T follicular helper cell (primary cell): ENCODE measurements around the gene STK38L.

Experiments used
- DNase-seq: peaks from one replicate; pipeline ENCODE4 v3.0.0-alpha.2; 2020; ENCODE audit warnings: low read depth

Gene STK38L

GRCh38 chr12:27277846-27278260 is 33.8 kb downstream of the STK38L start:
- no peak for DNase-seq

GRCh38 chr12:27279826-27280225 is 35.7 kb downstream of the STK38L start:
- no peak for DNase-seq

- no peak for DNase-seq
Observed at GRCh38 chr12:27280412-27280811, 36.3 kb downstream of the STK38L start.

- DNase-seq: no peak
Observed at GRCh38 chr12:27282754-27283153, 38.7 kb downstream of the STK38L start.

GRCh38 chr12:27284021-27284420 is 39.9 kb downstream of the STK38L start:
- no peak for DNase-seq

GRCh38 chr12:27284751-27285150 is 40.7 kb downstream of the STK38L start:
- no peak for DNase-seq

GRCh38 chr12:27285403-27285802 is 41.3 kb downstream of the STK38L start:
- no peak for DNase-seq

GRCh38 chr12:27289414-27289813 is 45.3 kb downstream of the STK38L start:
- DNase-seq: no peak

GRCh38 chr12:27290501-27291168 is 46.5 kb downstream of the STK38L start:
- no peak for DNase-seq

GRCh38 chr12:27291862-27292261 is 47.8 kb downstream of the STK38L start:
- no peak for DNase-seq

GRCh38 chr12:27292718-27293117 is 48.6 kb downstream of the STK38L start:
- DNase-seq: no peak

- DNase-seq: no peak
Observed at GRCh38 chr12:27293463-27293862, 49.4 kb downstream of the STK38L start.

- DNase-seq: no peak
Observed at GRCh38 chr12:27296674-27297073, 52.6 kb downstream of the STK38L start.

GRCh38 chr12:27297566-27297965 is 53.5 kb downstream of the STK38L start:
- no peak for DNase-seq

- no peak for DNase-seq
Observed at GRCh38 chr12:27299102-27299501, 55.0 kb downstream of the STK38L start.

GRCh38 chr12:27300226-27300625 is 56.1 kb downstream of the STK38L start:
- DNase-seq: no peak

- DNase-seq: no peak
Observed at GRCh38 chr12:27303139-27304111, 59.3 kb downstream of the STK38L start.

GRCh38 chr12:27304856-27305255 is 60.8 kb downstream of the STK38L start:
- no peak for DNase-seq

GRCh38 chr12:27305673-27306456 is 61.8 kb downstream of the STK38L start:
- no peak for DNase-seq

- DNase-seq: no peak
Observed at GRCh38 chr12:27309293-27309994, 65.4 kb downstream of the STK38L start.

- no peak for DNase-seq
Observed at GRCh38 chr12:27309995-27310315, 65.9 kb downstream of the STK38L start.

GRCh38 chr12:27316947-27317346 is 72.9 kb downstream of the STK38L start:
- DNase-seq: no peak
